AG20443 (cell line): ENCODE data around the gene REPIN1.

Source experiments
- DNase-seq: peaks from one replicate; pipeline ENCODE4 v3.0.0; 2012; ENCODE audit warnings: low spot score, mixed read lengths

REPIN1 gene

DNA sequence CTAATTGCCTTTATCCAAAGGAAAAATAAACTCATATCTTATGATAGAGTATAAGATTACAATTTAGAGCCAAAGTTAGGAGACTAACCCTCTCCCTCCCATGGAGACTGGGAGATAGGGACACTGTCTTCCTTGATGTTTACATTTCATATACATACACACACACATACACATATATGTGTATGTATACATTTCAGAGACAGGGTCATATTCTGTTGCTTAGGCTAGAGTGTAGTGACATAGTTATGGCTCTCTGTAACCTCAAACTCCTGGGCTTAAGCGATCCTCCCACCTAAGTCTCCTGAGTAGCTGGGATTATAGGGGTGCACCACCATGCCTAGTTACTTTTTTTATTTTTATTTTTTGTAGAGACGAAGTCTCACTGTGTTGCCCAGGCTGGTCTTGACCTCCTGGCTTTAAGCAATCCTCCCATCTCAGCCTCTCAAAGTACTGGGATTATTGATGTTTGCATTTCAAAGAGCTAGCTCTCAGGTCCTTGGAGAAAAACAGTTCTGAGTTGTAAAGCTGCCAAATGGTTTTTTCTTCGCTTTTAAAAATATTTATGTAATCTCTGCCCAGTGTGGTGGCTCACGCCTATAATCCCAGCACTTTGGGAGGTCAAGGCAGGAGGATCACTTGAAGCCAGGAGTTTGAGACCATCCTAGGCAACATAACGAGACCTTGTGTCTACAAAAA lies 8.1 kb upstream of the REPIN1 start:
- DNase-seq: no peak

DNA sequence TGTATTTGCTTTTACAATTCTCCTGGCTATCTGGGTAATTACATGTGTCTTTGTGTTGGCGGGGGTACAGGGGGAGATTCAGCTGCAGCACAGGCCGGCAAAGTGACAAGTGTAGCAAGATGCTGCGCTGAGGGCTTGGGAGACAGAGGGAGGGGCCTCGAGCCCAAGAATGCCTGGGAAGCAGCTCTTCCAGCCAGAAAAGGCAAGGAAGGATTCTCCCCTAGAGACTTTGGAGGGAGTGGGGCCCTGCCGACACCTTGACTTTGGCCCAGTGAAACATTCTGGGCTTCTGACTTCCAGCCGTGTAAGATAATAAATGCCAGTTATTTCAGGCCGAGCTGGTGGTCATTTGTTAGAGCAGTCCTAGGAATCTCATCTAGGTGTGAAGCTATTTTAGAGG lies 7.2 kb upstream of the REPIN1 start:
- DNase-seq: no peak

DNA sequence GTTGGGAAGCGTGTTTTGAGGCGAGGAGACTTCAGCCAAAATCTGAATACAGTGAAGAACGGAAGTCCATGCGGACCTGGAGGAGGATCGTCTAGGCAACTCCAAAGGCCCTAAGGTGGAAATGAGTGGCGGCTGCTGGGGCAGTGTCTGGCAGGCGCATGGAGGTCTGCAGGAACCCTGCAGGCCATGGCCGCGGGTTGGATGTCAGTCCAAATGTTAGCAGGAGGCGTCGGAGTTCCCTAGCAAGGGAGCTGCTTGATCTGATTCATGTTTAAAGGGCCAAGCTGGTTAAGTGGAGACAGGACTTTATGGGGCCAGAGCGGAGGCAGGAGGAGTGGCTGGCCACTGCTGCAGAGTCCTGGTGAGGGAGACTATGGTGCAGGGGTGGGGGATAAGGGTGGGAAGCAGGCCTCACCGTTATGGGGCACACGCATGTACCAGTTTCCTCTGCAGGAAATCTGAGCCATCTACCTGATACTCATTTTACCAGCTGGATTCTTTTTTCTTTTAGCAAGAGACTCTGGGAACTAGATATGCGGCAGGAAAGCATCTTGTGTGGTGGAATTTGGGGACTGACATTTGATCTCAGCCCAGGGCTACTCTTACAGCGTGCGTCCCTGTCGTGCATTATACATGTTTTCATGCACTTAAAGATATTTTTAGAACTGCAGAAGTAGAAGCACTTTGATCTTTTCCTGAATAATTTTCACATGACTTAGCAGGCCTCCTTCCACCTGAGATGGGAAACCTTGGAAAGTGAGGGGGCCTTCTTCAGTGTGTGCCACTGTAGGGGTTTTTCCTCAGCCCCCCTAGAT lies 6.6 kb upstream of the REPIN1 start:
- no peak for DNase-seq

DNA sequence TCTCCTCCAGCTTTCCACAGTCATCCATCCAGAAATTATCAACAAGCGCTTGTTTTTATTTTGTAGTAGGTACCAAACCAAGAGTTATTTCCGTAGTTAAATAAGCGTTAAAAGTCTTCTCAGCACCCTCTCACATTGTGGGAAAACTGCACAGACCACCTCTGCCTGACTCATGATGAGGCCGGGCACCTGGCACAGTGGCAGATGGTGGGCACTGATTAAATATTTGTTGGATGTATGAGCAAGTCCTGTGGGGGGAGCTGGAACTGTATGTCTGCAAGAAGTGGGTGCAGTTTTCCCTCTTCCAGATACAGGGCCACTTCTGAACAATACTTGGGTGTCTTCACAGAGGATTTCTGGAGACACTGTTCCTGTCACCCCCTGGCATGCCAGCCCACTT lies 5.3 kb upstream of the REPIN1 start:
- DNase-seq: no peak

DNA sequence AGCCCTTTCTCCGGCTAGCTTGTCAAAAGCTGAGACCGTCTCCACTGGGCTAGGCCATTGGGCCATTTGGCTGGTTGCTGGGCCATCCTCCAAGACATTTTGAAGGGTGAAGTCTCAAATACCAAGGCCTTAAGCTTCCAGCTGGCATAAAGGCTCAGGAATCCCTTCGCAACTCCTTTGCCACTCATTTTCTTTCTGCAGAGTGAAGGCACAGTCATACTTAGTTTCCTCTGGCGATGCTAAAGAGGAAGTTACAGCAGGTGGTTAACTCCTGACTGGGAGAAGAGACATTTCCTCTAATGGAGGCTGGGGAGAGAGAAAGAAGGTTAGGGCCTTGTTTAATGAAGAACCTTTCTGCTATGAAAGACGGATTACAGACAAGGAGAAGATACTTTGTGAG lies 4.8 kb upstream of the REPIN1 start:
- no peak for DNase-seq

DNA sequence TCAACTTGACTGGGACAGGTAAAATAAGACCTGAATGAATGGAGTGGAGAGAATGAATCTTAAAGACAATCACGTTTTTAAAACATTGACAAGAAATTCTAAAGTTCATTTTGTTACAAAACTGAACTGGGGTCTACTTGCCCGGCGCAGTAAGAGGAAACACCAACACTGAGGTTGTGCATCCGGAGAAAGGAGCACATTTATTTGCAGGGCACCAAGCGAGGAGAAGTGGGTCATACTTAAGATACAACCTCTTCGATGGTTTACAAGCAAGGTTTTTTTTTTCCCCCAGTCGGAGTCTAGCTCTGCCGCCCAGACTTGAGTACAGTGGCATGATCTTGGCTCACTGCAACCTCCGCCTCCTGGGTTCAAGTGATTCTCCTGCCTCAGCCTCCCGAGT lies 3.4 kb upstream of the REPIN1 start:
- DNase-seq: no peak

DNA sequence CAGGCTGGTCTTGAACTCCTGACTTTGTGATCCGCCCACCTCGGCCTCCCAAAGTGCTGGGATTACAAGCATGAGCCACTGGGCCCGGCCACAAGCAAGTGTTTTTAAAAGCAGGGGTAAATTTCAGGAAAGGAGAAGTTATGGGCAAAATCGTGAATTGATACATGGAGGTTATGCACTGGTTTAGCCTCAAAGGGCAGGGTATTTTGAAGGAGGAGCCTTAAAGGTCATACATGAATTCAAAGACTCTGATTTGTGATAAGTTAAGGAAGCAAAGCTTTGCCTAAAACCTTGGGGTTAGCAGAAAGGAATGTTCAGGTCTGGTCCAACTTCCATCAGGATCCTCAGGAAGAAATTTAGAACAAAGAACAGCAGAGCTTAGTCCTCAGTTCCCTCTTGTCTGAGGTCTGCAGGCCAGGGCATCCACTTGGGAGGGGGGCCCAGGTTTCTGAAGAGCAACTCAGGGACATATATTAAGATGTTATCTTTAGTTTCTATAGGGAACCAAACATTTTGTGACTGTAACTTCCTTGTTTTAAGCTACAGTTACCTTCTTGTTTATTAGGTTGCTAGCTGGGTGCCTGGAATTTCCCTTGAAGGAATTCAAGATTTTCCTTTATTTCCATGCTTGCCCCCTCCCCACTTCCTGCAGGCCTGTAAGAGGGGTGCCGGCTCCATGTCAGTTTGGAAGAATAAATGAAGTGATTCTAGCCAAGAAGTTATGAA lies 2.8 kb upstream of the REPIN1 start:
- no peak for DNase-seq

DNA sequence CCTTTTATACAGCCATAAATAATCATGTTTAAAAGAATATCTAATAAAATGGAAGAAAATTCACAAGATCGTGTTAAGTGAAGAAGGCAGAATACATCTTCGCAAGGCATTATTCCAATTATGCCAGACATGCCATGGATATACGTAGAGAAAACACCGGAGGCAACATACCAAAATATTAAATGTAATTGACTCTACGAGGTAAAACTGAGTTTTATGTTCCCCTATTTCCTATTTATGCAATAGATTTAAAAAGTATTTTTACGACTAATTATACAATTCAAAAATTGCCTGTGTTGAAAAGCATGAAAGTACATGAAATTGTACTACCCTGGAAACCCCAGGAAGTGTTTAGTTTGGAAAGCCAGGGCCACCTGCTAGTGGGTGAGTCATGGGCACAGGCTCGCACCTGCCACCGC lies 936 bp upstream of the REPIN1 start:
- DNase-seq: no peak

DNA sequence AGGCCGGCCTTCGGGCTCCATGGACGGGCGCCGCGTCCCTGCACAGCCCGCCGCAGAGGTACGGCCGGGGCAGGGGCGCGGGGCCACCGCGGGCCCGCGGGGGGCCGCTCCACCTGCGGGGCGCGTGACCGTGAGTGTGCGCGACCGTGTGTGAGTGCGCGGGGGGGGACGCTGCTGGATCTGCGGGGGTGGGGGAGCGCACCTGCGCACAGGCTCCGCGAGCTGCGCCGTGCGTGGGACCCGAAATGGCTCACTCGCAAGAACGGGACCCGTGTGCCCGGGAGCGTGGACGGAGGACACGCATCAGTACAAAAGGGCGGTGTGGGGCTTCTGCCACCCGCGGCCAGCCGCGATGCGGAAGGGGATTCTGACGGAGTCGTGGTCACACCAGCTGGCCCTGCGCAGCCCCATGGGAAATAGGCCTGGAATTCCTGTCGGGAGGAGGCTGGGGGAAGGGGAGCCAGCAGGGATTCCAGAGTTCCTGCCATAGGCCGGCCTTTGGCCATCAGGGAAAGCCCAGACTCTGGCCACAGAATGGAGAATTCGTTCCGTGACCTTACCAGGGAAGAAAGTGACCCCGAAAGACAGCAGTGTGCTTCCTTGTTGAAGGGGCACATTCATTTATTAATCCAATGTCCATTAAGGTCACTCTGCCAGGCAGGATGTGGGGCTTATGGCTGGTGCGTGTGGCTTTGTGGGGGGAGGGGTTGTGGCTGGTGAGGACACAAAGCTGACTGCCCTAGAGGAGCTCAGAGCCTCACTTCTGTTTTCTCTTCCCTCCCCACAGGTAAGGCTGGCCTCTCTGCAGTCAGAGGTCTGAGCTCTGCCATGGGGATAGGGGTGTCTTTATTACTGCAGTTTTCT lies 494 bp downstream of the REPIN1 start:
- peak; percentile 80 for DNase-seq

DNA sequence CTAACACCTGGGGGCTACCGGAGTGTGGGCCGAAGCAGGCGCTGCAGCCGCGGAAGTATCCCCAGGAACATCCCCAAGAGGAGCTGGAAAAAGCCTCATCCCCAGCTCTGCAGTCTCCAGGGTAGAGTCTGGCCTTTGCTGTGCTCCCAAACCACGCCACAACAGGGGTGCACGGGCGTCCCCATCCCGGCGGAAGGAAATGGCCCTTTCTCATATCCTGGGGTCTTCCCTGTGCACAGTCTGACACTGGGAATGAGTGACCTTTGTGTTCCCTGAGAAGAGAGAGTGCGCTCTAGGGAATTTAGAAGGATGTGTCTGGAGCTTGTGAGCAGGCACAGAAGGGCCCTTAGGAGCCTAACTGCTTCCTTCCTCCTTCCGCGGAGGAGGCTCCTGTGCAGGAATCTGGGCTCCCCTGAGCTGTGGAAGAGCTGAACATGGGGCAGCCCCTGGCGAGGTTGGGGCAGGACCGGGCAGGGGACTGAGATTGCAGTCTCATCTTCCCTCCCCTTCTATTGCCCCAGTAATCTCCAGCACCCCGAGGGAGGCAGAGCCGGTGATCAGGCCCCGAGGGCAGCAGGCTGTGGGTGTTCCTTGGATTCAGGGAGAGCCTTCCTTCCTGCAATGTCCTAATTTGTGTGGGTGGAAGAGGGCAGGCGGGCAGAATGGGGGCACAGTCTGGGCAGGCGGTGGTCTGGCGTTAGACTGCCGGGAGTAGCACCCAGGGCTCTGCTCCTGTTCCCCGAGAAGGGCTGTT lies 1.3 kb downstream of the REPIN1 start:
- no peak for DNase-seq

DNA sequence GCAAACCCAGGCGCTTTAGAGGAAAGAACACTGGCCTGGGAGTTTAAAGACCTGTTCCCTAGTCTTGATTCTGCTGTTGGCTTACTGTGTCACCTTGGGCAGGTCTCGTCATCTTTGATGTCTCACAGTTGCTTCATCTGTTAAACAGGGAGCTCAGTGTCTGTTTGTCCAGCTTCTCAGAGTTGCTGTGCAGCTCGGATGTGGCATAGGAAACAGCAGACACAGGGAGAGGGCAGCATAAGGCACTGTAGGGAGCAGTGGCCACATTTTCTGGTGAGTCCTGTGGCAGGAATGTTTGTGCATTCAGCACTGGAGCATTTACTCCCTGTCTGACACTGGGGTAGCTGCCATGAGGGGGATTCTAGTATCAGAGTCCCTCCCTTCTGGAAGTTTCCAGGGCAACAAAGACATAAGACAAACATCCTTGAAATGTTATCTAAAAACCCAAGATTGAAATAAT lies 2.0 kb downstream of the REPIN1 start:
- peak; percentile 50 for DNase-seq

DNA sequence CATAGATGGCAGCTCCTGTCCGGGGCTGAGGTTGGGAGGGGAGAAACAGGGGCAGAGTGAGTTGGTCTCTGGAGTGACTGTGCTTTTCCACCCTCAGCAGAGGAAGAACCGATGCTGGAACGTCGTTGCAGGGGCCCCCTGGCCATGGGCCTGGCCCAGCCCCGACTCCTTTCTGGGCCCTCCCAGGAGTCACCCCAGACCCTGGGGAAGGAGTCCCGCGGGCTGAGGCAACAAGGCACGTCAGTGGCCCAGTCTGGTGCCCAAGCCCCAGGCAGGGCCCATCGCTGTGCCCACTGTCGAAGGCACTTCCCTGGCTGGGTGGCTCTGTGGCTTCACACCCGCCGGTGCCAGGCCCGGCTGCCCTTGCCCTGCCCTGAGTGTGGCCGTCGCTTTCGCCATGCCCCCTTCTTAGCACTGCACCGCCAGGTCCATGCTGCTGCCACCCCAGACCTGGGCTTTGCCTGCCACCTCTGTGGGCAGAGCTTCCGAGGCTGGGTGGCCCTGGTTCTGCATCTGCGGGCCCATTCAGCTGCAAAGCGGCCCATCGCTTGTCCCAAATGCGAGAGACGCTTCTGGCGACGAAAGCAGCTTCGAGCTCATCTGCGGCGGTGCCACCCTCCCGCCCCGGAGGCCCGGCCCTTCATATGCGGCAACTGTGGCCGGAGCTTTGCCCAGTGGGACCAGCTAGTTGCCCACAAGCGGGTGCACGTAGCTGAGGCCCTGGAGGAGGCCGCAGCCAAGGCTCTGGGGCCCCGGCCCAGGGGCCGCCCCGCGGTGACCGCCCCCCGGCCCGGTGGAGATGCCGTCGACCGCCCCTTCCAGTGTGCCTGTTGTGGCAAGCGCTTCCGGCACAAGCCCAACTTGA lies 2.7 kb downstream of the REPIN1 start:
- no peak for DNase-seq

DNA sequence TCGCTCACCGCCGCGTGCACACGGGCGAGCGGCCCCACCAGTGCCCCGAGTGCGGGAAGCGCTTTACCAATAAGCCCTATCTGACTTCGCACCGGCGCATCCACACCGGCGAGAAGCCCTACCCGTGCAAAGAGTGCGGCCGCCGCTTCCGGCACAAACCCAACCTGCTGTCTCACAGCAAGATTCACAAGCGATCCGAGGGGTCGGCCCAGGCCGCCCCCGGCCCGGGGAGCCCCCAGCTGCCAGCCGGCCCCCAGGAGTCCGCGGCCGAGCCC lies 3.3 kb downstream of the REPIN1 start:
- DNase-seq: no peak

DNA sequence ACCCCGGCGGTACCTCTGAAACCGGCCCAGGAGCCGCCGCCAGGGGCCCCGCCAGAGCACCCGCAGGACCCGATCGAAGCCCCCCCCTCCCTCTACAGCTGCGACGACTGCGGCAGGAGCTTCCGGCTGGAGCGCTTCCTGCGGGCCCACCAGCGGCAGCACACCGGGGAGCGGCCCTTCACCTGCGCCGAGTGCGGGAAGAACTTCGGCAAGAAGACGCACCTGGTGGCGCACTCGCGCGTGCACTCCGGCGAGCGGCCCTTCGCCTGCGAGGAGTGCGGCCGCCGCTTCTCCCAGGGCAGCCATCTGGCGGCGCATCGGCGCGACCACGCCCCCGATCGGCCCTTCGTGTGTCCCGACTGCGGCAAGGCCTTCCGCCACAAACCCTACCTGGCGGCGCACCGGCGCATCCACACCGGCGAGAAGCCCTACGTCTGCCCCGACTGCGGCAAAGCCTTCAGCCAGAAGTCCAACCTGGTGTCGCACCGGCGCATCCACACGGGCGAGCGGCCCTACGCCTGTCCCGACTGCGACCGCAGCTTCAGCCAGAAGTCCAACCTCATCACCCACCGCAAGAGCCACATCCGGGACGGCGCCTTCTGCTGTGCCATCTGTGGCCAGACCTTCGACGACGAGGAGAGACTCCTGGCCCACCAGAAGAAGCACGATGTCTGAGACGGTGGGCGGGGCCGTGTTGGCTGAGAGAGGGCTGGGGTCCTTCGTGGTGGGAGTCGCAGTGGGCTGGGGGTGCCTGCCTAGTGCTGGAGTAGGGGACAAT lies 3.8 kb downstream of the REPIN1 start:
- DNase-seq: no peak

DNA sequence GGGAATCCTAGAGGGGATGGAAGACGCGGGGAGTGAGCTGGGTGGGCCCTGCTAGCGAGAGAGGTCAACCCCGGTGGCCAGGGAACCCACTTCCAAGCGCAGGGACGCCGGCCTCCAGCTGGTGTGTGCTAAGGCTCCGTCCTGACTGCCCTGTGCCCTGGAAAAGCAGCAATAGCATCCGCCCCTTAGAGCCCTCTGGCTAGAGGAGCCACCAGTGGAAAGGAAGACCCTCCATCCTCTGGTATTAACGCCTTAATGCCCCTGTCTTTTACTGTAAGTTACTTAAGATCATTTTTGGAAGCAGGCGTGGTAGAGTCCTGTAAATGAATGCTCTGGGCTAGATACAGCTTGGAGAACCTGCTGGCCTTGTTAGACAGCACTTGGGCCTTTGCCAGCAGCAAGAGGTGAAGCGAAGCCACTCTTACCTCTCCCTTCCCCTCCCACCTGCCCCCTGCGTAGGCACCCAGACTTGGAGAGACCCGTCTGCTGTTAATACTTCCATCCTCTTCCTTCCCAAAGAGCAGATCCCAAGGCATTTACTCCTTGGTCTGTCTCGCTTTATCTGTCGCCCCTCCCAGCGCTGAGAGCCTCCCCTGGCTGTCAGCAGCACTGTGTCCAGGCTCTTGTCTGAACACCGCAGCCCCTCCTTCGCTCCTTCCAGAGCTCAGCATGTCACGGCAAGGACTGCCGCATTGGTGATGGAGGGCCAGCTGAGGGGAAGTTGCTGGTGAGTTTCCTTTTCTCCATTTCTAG lies 4.6 kb downstream of the REPIN1 start:
- DNase-seq: no peak

DNA sequence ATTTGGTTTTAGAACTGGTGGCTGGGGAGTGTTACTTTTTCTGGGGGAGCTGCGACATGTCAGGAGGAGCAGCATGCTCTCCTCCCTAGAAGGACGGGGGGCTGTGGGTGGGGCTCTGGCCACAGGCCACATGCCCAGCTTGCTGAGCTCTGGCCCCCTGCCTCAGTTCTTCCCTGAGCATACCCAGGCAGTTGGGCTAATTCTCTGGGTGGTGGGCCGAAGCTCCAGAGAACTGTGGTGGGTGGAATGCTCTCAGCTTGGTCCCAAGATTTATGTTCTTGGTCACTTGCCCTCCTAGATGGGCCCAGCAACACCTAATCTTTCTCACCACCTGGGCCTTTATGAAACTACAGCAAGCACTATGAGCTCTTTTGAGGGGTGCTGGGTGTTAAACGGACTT lies 5.4 kb downstream of the REPIN1 start:
- no peak for DNase-seq

DNA sequence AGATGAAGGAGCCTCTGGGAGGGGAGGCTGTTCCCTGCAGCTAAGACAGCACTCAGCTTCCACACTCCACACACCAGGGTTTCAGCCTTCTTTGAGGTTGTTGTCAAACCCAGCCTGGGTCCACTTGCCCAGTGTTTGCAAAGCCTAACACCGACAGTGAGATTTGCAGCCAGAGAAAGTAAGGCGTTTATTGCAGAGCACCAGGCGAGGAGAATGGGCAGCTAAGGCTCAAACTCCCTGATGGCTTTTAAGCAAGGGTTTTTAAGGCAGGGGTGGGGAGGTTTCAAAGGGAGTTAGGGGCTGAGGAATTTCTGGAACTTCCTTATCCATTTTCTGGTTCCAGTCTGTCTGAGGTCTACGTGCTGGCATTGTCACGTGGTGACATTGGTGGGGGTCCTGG lies 5.8 kb downstream of the REPIN1 start:
- no peak for DNase-seq

DNA sequence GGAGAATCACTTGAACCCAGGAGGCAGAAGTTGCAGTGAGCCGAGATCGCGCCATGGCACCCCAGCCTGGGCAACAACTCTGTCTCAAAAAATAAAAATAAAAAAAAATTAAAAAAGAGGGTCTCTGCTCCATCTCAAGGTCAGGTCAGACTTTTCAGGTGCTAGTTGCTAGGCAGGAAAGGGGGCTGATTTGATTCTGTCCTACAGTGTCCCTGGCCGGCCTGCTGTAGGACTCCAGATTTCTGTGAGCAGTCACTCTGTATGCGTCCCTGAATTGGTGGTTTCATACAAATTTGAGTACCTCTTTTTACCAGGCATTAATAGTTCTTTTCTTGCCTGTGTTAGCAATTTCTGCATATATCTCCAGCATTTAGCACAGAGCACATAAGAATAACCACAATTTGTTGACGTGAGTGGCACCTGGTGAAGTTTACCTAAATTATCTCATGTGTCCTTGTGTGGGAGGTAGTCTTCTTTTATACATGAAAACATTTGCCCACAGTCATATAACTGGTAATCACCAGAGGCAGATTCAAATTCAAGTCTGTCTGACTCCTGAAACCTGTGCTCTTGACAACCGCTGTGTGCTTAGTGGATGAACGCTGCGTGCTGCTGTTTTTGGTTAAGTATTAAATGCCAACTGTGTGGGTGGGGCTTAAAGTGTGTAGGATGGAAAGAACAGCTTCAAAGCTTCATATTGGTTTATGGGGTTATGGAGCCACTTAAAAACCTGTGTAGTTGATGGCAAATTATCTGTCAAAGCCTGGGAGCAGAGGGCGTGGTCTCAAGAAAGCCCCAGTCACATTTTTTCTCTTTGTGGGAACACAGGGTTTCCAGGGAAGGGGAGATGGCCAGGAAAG lies 7.3 kb downstream of the REPIN1 start:
- DNase-seq: no peak
